ENCODE data around the gene ZBTB20. TPM values are rescaled to one million over a fixed set of nuclear protein-coding genes. Genes with fewer than 3 reads are reported as not detected.

ZBTB20 gene
- total and polyA plus RNA-seq, 4 donors, result 3.1 to 57.4 (median 29.3) TPM

GRCh38 chr3:114839476-114839875 is 307.6 kb downstream of the ZBTB20 start:
- H3K36me3 ChIP-seq (ENCODE audit: control insufficient read depth, insufficient read depth, low read length), result no peaks in the 10 kb centered on the region

GRCh38 chr3:114838025-114838424 is 309.1 kb downstream of the ZBTB20 start:
- no CpG with 5 or more reads among the region's 2 CpGs for WGBS (ENCODE audit: insufficient coverage)
- H3K27me3 ChIP-seq (ENCODE audit: control insufficient read depth, insufficient read depth, low read length), result no peaks in the 10 kb centered on the region
- no peaks in the 10 kb centered on the region for H3K4me1 ChIP-seq (ENCODE audit: control insufficient read depth, insufficient read depth, low read length)
- no peaks in the 10 kb centered on the region for H3K9me3 ChIP-seq (ENCODE audit: control insufficient read depth, insufficient read depth, low read length)
- no peaks in the 10 kb centered on the region for H3K36me3 ChIP-seq (ENCODE audit: control insufficient read depth, insufficient read depth, low read length)
- no peak overlapping the region for H3K27ac ChIP-seq (ENCODE audit: low read depth, low read length)
- no peak overlapping the region for H3K4me3 ChIP-seq (ENCODE audit: low read depth, low read length)
- no peak for DNase-seq (ENCODE audit: low read depth in 4 of 6, low spot score in 6 of 6)

More at GRCh38 chr3:114839476-114839875, 307.6 kb downstream of the ZBTB20 start:
- DNase-seq (ENCODE audit: low read depth in 4 of 6, low spot score in 6 of 6), result no peak
- no peaks in the 10 kb centered on the region for H3K9me3 ChIP-seq (ENCODE audit: control insufficient read depth, insufficient read depth, low read length)
- H3K4me3 ChIP-seq (ENCODE audit: low read depth, low read length), result no peak overlapping the region
- H3K27me3 ChIP-seq (ENCODE audit: control insufficient read depth, insufficient read depth, low read length), result no peaks in the 10 kb centered on the region
- H3K4me1 ChIP-seq (ENCODE audit: control insufficient read depth, insufficient read depth, low read length), result no peaks in the 10 kb centered on the region
- H3K27ac ChIP-seq (ENCODE audit: low read depth, low read length), result no peak overlapping the region
- WGBS (ENCODE audit: insufficient coverage), result no CpG with 5 or more reads among the region's 2 CpGs

DNA sequence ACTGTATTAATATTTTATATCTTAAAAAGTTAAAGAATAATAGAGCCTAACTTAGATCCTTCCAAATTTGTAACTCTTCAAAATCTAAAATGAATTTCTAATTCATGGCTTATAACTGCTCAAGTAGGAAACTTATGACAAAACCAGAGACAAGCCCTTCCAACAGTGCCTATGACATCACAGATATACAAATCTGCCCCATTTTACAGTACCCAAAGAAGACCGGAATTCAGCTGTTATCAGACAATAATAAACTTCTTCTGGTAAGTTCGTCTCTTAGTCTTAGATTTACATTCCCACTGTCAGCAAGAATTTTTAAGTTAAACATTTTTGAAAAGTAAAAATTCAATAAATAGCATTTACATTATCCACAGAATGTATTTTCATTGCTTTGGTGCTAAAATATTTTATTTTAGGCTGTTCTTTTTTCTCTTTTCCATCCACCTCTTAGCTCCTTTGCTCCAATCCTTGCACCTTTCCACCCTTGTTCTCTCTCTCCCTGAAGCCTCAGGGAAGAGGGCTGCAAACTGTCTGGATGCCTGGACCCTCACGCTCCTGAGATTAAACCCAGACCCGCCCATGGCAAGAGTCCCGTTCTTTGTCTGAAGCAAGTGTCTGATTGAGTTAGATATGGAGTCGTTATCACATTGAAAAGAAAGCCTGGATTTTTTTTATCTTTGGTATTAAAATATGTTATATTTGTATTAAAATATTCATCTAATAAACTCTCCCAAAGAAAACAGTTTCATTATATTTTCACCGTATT is 312.7 kb downstream of the ZBTB20 start:
- 100% methylated on average over 1 of the region's 7 CpGs for WGBS (ENCODE audit: insufficient coverage)
- DNase-seq (ENCODE audit: low read depth in 4 of 6, low spot score in 6 of 6), result no peak
- no peak overlapping the region for H3K4me3 ChIP-seq (ENCODE audit: low read depth, low read length)
- H3K27ac ChIP-seq (ENCODE audit: low read depth, low read length), result no peak overlapping the region
- no peaks in the 10 kb centered on the region for H3K9me3 ChIP-seq (ENCODE audit: control insufficient read depth, insufficient read depth, low read length)
- no peaks in the 10 kb centered on the region for H3K4me1 ChIP-seq (ENCODE audit: control insufficient read depth, insufficient read depth, low read length)
- H3K36me3 ChIP-seq (ENCODE audit: control insufficient read depth, insufficient read depth, low read length), result no peaks in the 10 kb centered on the region
- no peaks in the 10 kb centered on the region for H3K27me3 ChIP-seq (ENCODE audit: control insufficient read depth, insufficient read depth, low read length)

- Histone ChIP-seq H3K4me3 (ENCODE audit: low read depth, low read length) (no peak overlapping the region), H3K36me3 (ENCODE audit: control insufficient read depth, insufficient read depth, low read length) (no peaks in the 10 kb centered on the region), H3K27me3 (ENCODE audit: control insufficient read depth, insufficient read depth, low read length) (no peaks in the 10 kb centered on the region), H3K4me1 (ENCODE audit: control insufficient read depth, insufficient read depth, low read length) (no peaks in the 10 kb centered on the region), H3K9me3 (ENCODE audit: control insufficient read depth, insufficient read depth, low read length) (no peaks in the 10 kb centered on the region), H3K27ac (ENCODE audit: low read depth, low read length) (no peak overlapping the region)
- DNase-seq (ENCODE audit: low read depth in 4 of 6, low spot score in 6 of 6), result no peak
- no CpG with 5 or more reads among the region's 1 CpG for WGBS (ENCODE audit: insufficient coverage)
Measured at GRCh38 chr3:114831861-114832260, 315.2 kb downstream of the ZBTB20 start.

DNA sequence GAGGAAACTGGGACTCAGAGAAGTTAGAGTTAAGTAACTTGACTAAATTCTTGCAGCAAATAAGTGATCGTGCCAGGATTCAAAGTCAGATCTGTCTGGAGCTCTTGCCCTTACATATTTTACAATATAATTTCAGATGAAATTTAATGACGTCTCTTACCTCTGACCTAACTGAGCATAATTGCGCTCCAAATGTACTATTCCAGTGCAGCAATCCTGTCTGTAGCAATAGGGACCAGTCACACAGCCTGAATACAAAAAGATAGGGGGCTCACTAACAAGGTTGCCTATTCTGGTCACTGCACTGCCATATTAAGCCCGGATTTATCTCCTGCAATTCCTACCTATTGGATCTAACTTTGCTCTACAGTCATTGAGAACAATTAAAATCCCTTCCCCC is 316.4 kb downstream of the ZBTB20 start:
- Histone ChIP-seq H3K27ac (ENCODE audit: low read depth, low read length) (no peak overlapping the region), H3K4me3 (ENCODE audit: low read depth, low read length) (no peak overlapping the region), H3K36me3 (ENCODE audit: control insufficient read depth, insufficient read depth, low read length) (no peaks in the 10 kb centered on the region), H3K9me3 (ENCODE audit: control insufficient read depth, insufficient read depth, low read length) (no peaks in the 10 kb centered on the region), H3K4me1 (ENCODE audit: control insufficient read depth, insufficient read depth, low read length) (no peaks in the 10 kb centered on the region), H3K27me3 (ENCODE audit: control insufficient read depth, insufficient read depth, low read length) (no peaks in the 10 kb centered on the region)
- 100% methylated on average over 1 of the region's 4 CpGs for WGBS (ENCODE audit: insufficient coverage)
- no peak for DNase-seq (ENCODE audit: low read depth in 4 of 6, low spot score in 6 of 6)

DNA sequence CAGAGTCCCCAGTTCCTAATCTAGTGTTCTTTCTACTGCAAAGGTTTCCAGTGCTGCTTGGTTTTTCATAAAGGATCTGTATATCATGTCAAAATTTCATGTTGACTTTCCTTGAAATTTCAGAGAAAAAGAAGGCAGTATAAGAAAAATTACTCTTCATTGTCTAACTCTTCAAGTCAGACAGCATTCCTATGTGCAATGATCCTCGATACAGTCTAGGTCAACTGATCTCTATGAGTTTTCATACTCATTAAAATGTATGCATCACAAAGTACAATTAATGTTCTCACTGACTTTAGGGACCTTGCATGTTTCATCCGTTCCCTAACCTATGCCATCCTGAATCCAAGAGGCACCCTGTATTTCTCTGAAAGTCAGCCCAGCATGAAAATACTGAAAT is 317.3 kb downstream of the ZBTB20 start:
- no peak overlapping the region for H3K4me3 ChIP-seq (ENCODE audit: low read depth, low read length)
- 71% methylated on average over 1 of the region's 2 CpGs for WGBS (ENCODE audit: insufficient coverage)
- no peaks in the 10 kb centered on the region for H3K9me3 ChIP-seq (ENCODE audit: control insufficient read depth, insufficient read depth, low read length)
- no peaks in the 10 kb centered on the region for H3K36me3 ChIP-seq (ENCODE audit: control insufficient read depth, insufficient read depth, low read length)
- H3K4me1 ChIP-seq (ENCODE audit: control insufficient read depth, insufficient read depth, low read length), result no peaks in the 10 kb centered on the region
- DNase-seq (ENCODE audit: low read depth in 4 of 6, low spot score in 6 of 6), result no peak
- H3K27ac ChIP-seq (ENCODE audit: low read depth, low read length), result no peak overlapping the region
- H3K27me3 ChIP-seq (ENCODE audit: control insufficient read depth, insufficient read depth, low read length), result no peaks in the 10 kb centered on the region

GRCh38 chr3:114827495-114827894 is 319.6 kb downstream of the ZBTB20 start:
- H3K9me3 ChIP-seq (ENCODE audit: control insufficient read depth, insufficient read depth, low read length), result no peaks in the 10 kb centered on the region
- H3K27me3 ChIP-seq (ENCODE audit: control insufficient read depth, insufficient read depth, low read length), result no peaks in the 10 kb centered on the region
- no CpG with 5 or more reads among the region's 1 CpG for WGBS (ENCODE audit: insufficient coverage)
- no peak overlapping the region for H3K27ac ChIP-seq (ENCODE audit: low read depth, low read length)
- DNase-seq (ENCODE audit: low read depth in 4 of 6, low spot score in 6 of 6), result peak in 3 of 6 donors; percentile 17 to 73 (median 56)
- no peaks in the 10 kb centered on the region for H3K4me1 ChIP-seq (ENCODE audit: control insufficient read depth, insufficient read depth, low read length)
- H3K36me3 ChIP-seq (ENCODE audit: control insufficient read depth, insufficient read depth, low read length), result no peaks in the 10 kb centered on the region
- H3K4me3 ChIP-seq (ENCODE audit: low read depth, low read length), result no peak overlapping the region

DNA sequence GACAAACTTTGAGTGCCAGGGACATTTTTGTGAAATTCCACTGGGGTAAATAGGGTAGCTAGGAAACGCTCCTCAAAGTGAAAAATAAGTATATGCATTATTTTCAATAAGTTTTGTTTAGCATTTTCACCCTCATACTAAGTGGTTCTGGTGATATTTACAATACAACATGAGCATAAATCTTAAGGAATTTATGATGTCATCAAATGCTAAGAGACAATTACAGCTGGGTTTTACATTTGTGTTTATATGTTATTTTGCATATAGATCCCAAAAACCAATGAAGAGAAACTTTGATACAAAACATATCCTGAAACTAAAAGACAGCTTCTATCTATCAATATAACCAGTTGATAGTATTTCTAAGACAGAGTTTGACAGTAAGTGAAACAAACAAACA is 323.1 kb downstream of the ZBTB20 start:
- DNase-seq (ENCODE audit: low read depth in 4 of 6, low spot score in 6 of 6), result no peak
- H3K36me3 ChIP-seq (ENCODE audit: control insufficient read depth, insufficient read depth, low read length), result no peaks in the 10 kb centered on the region
- H3K4me3 ChIP-seq (ENCODE audit: low read depth, low read length), result no peak overlapping the region
- no peaks in the 10 kb centered on the region for H3K4me1 ChIP-seq (ENCODE audit: control insufficient read depth, insufficient read depth, low read length)
- no peaks in the 10 kb centered on the region for H3K27me3 ChIP-seq (ENCODE audit: control insufficient read depth, insufficient read depth, low read length)
- WGBS (ENCODE audit: insufficient coverage), result no CpG with 5 or more reads among the region's 1 CpG
- H3K27ac ChIP-seq (ENCODE audit: low read depth, low read length), result no peak overlapping the region
- no peaks in the 10 kb centered on the region for H3K9me3 ChIP-seq (ENCODE audit: control insufficient read depth, insufficient read depth, low read length)

GRCh38 chr3:114823061-114823460 is 324.0 kb downstream of the ZBTB20 start:
- H3K9me3 ChIP-seq (ENCODE audit: control insufficient read depth, insufficient read depth, low read length), result no peaks in the 10 kb centered on the region
- DNase-seq (ENCODE audit: low read depth in 4 of 6, low spot score in 6 of 6), result no peak
- H3K27ac ChIP-seq (ENCODE audit: low read depth, low read length), result no peak overlapping the region
- H3K4me1 ChIP-seq (ENCODE audit: control insufficient read depth, insufficient read depth, low read length), result no peaks in the 10 kb centered on the region
- H3K4me3 ChIP-seq (ENCODE audit: low read depth, low read length), result no peak overlapping the region
- H3K27me3 ChIP-seq (ENCODE audit: control insufficient read depth, insufficient read depth, low read length), result no peaks in the 10 kb centered on the region
- H3K36me3 ChIP-seq (ENCODE audit: control insufficient read depth, insufficient read depth, low read length), result no peaks in the 10 kb centered on the region

DNA sequence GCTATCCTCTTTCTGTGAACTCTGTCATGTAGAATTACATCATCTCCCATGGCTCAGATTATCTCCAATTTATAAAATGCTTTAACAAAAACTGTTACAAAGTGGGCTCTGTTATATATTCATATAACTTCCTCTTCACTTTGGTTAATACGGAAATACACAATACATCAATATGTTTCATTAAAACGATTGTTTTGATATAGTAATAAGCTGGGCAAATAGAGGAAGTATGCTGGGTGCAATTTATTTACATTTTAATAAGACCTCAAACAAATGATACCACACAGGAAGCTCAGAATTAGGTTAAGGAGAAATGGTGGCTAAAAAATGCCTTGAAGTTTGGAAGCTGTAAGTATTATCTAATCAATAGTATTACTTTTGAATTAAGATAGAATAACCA is 331.0 kb downstream of the ZBTB20 start:
- Histone ChIP-seq H3K4me3 (ENCODE audit: low read depth, low read length) (no peak overlapping the region), H3K9me3 (ENCODE audit: control insufficient read depth, insufficient read depth, low read length) (no peaks in the 10 kb centered on the region), H3K36me3 (ENCODE audit: control insufficient read depth, insufficient read depth, low read length) (no peaks in the 10 kb centered on the region), H3K27me3 (ENCODE audit: control insufficient read depth, insufficient read depth, low read length) (no peaks in the 10 kb centered on the region), H3K27ac (ENCODE audit: low read depth, low read length) (no peak overlapping the region), H3K4me1 (ENCODE audit: control insufficient read depth, insufficient read depth, low read length) (no peaks in the 10 kb centered on the region)
- DNase-seq (ENCODE audit: low read depth in 4 of 6, low spot score in 6 of 6), result peak in 1 of 6 donors; percentile 16
- no CpG with 5 or more reads among the region's 2 CpGs for WGBS (ENCODE audit: insufficient coverage)

Measured in spinal cord (tissue), 10 donors.